Prostate gland (tissue), 2 donors: Measurements from ENCODE around the gene NEO1. TPM values are rescaled to one million over a fixed set of nuclear protein-coding genes. Genes with fewer than 3 reads are reported as not detected.

ENCODE experiments used
- DNase-seq: peaks from one replicate; pipeline ENCODE4 v3.0.0-alpha.2; 2019; ENCODE audit warnings: low spot score
- H3K27ac ChIP-seq, 2 donors: fragments of 200-600 bp; sonication (generic); 2 replicates each; pipeline ENCODE4 v1.5.1; 2017 to 2019
- H3K27me3 ChIP-seq: fragments of 200-600 bp; sonication (generic); replicated peaks from 2 replicates; pipeline ENCODE4 v1.5.1; 2019; ENCODE audit not compliant: insufficient read depth
- H3K36me3 ChIP-seq, 2 donors: fragments of 200-600 bp; sonication (generic); 1 replicate in 1 of 2; 2 replicates in 1 of 2; pipeline versions ENCODE4 v1.5.1 to v1.8.1; 2017 to 2019
- H3K4me1 ChIP-seq: fragments of 200-600 bp; sonication (generic); replicated peaks from 2 replicates; pipeline ENCODE4 v1.5.1; 2019
- H3K4me3 ChIP-seq, 2 donors: fragments of 200-600 bp; sonication (generic); 2 replicates each; pipeline ENCODE4 v1.5.1; 2017 to 2019
- H3K9me3 ChIP-seq: fragments of 200-600 bp; sonication (generic); 2 replicates; pipeline ENCODE4 v1.5.1; 2017
- POLR2A ChIP-seq: fragments of 450-650 bp; IDR thresholded peaks from one replicate; pipeline ENCODE4 v1.6.1; 2016; ENCODE audit warnings: antibody characterized with exemption, mild to moderate bottlenecking
- POLR2AphosphoS5 ChIP-seq: sonication (generic); formaldehyde crosslinking; IDR thresholded peaks from one replicate; pipeline ENCODE4 v1.6.1; 2017; ENCODE audit warnings: antibody characterized with exemption
- WGBS: methylation state at CpG from one replicate; pipeline ENCODE4 v1.1.5; 2018; 5-methylcytosine and 5-hydroxymethylcytosine counted together
- intact Hi-C: fragments of 100-400 bp; cut with DNase I; formaldehyde crosslinking; loops from one replicate; pipeline ENCODE4 v1.14.2; 2022
- total RNA-seq, 2 donors: library from RNA; depleted of rRNA; stranded (reverse); fragments of >200 nt; gene quantifications; one replicate each; pipeline ENCODE4 v1.1.0, GENCODE V29; 2016
- TF ChIP-seq, protein P1 (sequence below), 4 experiments: fragments of 200-600 bp in 2 of 4; fragments of 450-650 bp in 2 of 4; sonication (generic) in 2 of 4; IDR thresholded peaks; 1 replicate in 3 of 4; 2 replicates in 1 of 4; pipeline ENCODE4 v1.5.1; 2016 to 2019; ENCODE audit warnings: antibody characterized with exemption in 4 of 4, mild to moderate bottlenecking in 2 of 4, moderate library complexity in 2 of 4

The NEO1 gene
- total RNA-seq, 2 donors from 2014 or later, result 75.0 to 80.7 TPM

DNA sequence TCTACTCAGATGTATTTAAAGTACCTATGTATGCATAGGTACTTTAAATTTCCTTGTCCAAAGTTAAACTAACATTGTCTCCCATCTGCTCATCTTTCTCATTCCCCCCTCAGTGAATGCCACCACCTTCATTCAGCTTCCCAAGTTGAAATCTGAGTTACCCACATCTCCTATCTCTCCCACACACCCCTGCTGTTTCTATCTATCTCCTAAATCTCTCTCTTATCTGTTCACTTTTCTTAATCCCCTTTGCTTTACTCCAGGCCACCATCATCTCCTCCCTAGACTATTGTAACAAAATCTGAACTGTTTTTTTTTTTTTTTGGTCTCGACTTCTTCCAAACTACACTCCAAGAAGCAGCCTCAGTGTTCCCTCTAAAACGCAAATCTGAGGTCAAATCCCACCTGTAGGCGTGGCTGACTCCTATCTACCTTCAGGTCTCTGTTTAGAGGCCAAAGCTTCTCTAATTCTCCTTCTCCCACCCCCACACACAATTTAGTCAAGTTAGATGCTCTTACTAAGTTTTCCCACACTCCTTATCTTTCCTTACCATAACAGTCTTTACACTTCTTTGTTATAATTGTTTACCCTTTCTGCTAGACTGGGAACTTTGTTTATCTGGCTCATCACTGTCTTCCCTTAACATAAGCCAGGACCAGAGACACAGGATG, 3.5 kb upstream of the NEO1 start:
- TF ChIP-seq POLR2A (no peak), POLR2AphosphoS5 (no peak)
- TF ChIP-seq, protein P1, sequence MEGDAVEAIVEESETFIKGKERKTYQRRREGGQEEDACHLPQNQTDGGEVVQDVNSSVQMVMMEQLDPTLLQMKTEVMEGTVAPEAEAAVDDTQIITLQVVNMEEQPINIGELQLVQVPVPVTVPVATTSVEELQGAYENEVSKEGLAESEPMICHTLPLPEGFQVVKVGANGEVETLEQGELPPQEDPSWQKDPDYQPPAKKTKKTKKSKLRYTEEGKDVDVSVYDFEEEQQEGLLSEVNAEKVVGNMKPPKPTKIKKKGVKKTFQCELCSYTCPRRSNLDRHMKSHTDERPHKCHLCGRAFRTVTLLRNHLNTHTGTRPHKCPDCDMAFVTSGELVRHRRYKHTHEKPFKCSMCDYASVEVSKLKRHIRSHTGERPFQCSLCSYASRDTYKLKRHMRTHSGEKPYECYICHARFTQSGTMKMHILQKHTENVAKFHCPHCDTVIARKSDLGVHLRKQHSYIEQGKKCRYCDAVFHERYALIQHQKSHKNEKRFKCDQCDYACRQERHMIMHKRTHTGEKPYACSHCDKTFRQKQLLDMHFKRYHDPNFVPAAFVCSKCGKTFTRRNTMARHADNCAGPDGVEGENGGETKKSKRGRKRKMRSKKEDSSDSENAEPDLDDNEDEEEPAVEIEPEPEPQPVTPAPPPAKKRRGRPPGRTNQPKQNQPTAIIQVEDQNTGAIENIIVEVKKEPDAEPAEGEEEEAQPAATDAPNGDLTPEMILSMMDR (IDR thresholded peaks at IDR 0.05), result no peak
- peaks cover 5% of the 10 kb centered on the region for H3K4me1 ChIP-seq
- DNase-seq, result no peak
- H3K36me3 ChIP-seq, result no peaks in the 10 kb centered on the region
- WGBS, result 57% methylated on average over 3 of the region's 3 CpGs
- no peak overlapping the region for H3K27ac ChIP-seq
- H3K4me3 ChIP-seq, result no peak overlapping the region
- no peaks in the 10 kb centered on the region for H3K27me3 ChIP-seq
- intact Hi-C loops, result no loop called here
- H3K9me3 ChIP-seq, result no peaks in the 10 kb centered on the region

DNA sequence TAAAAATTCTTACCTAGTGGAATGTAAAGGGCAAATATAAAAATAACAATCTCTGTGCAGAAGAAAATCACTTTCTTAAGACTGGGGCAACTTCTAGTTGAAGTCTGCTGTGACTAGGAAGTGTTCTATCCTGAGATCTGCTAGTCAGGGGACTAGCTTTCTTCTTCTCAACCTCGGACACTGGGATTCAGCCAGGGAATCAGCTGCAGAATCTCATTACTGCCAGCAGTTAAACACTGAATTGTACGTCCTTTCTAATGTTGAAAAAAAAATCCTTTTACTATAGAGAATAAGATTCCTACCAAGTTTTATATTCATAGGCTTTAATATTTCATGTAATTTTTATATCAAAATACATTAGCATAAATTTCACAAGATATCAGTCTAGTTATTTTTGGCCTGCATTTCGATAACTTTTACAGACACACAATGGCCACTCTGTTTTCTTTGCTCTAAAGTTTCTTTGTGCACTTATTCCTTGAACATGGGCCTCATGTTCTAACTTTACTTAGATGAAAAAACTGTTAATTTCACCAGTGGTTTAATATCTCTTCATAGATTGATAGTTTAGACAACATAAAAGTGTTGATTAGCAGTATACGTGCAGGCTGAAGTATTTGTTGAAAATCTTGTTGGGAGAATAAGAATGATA, 2.6 kb upstream of the NEO1 start:
- Histone ChIP-seq H3K36me3 (no peaks in the 10 kb centered on the region), H3K27ac (no peak overlapping the region), H3K4me3 (no peak overlapping the region), H3K4me1 (peaks cover 5% of the 10 kb centered on the region), H3K27me3 (no peaks in the 10 kb centered on the region), H3K9me3 (no peaks in the 10 kb centered on the region)
- intact Hi-C loops, result loop anchor here (5.0 to 10.0 kb wide), 2 partner anchors 57 to 175 kb away; no protein-coding TSS in a partner anchor
- TF ChIP-seq POLR2AphosphoS5, result no peak
- TF ChIP-seq POLR2A, result no peak
- TF ChIP-seq, protein P1 (IDR thresholded peaks at IDR 0.05), result no peak
- WGBS, result 43% methylated on average over 4 of the region's 4 CpGs
- no peak for DNase-seq

- no peak for TF ChIP-seq POLR2A
- TF ChIP-seq POLR2AphosphoS5, result no peak
- TF ChIP-seq, protein P1 (IDR thresholded peaks at IDR 0.05), result no peak
- intact Hi-C loops, result loop anchor here (5.0 to 10.0 kb wide), 2 partner anchors 58 to 176 kb away; no protein-coding TSS in a partner anchor
- no peaks in the 10 kb centered on the region for H3K27me3 ChIP-seq
- no peak for DNase-seq
- H3K27ac ChIP-seq, result peak overlapping the region; percentile 91 to 96
- H3K9me3 ChIP-seq, result no peaks in the 10 kb centered on the region
- H3K4me3 ChIP-seq, result peak overlapping the region; percentile 67 to 86
- peaks cover 5% of the 10 kb centered on the region for H3K4me1 ChIP-seq
- 27% methylated on average over 10 of the region's 10 CpGs for WGBS
- no peaks in the 10 kb centered on the region for H3K36me3 ChIP-seq
These were observed 1.5 kb upstream of the NEO1 start for GRCh38 chr15:73050561-73051295.

DNA sequence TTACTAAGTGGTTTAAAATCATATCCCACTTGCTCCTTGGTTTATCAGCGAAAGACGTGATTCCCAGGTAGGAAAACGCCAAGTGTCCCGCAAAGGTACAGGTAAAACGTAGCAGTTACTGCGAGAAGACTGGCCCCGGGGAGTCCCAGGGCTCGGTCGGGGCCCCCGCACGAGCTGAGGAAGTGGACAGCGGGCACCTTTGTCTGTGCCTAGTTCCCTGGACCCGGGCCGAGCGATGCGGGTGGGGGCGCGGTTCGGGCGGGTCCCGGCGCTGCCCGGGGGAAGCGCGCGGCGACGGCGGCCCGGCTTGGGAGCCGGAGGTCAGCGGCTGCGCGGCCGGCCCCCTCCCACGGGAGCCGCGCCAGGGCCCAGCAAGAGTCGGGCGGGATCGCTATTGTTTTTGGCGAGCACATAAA, 864 bp upstream of the NEO1 start:
- Histone ChIP-seq H3K27ac (peak overlapping the region; percentile 91 to 96), H3K36me3 (no peaks in the 10 kb centered on the region), H3K4me3 (peak overlapping the region; percentile 67 to 86), H3K27me3 (no peaks in the 10 kb centered on the region), H3K9me3 (no peaks in the 10 kb centered on the region), H3K4me1 (peaks cover 5% of the 10 kb centered on the region)
- under 1% methylated on average over 41 of the region's 42 CpGs for WGBS
- peak; percentile 59 for DNase-seq
- intact Hi-C loops, result loop anchor here (5.0 to 10.0 kb wide), 2 partner anchors 59 to 177 kb away; no protein-coding TSS in a partner anchor
- no peak for TF ChIP-seq POLR2AphosphoS5
- TF ChIP-seq, protein P1 (IDR thresholded peaks at IDR 0.05), result peak in 1 of 4 experiments; percentile 0
